Smooth muscle cell (in vitro differentiated cells): ENCODE data around the gene FFAR2. TPM values are rescaled to one million over a fixed set of nuclear protein-coding genes. Genes with fewer than 3 reads are reported as not detected.

Experiments used
- DNase-seq: peaks from one replicate; lab custom pipeline; 2025; ENCODE audit not compliant: unreplicated experiment; lab: John Stamatoyannopoulos, UW
- H2AFZ ChIP-seq: fragments of 200-600 bp; sonication (generic); 2 replicates; pipeline ENCODE4 v1.6.0; 2016; ENCODE audit warnings: antibody characterized with exemption, low read depth, mild to moderate bottlenecking
- H3F3A ChIP-seq: fragments of 200-600 bp; sonication (generic); 2 replicates; pipeline ENCODE4 v1.6.0; 2017; ENCODE audit warnings: antibody characterized with exemption, low read depth
- H3K27ac ChIP-seq: fragments of 200-600 bp; sonication (generic); 2 replicates; pipeline ENCODE4 v1.5.1; 2016; ENCODE audit warnings: low read depth, mild to moderate bottlenecking
- H3K27me3 ChIP-seq: fragments of 200-600 bp; sonication (generic); 2 replicates; pipeline ENCODE4 v1.6.1; 2016; ENCODE audit warnings: low read depth, mild to moderate bottlenecking
- H3K36me3 ChIP-seq: fragments of 200-600 bp; sonication (generic); 2 replicates; pipeline ENCODE4 v1.5.1; 2016; ENCODE audit warnings: low read depth
- H3K4me1 ChIP-seq: fragments of 200-600 bp; sonication (generic); 2 replicates; pipeline ENCODE4 v1.5.1; 2016; ENCODE audit warnings: low read depth
- H3K4me2 ChIP-seq: fragments of 200-600 bp; sonication (generic); 2 replicates; pipeline ENCODE4 v1.6.0; 2016; ENCODE audit warnings: mild to moderate bottlenecking
- H3K4me3 ChIP-seq: fragments of 200-600 bp; sonication (generic); 2 replicates; pipeline ENCODE4 v1.5.1; 2016; ENCODE audit warnings: mild to moderate bottlenecking
- H3K79me2 ChIP-seq: fragments of 200-600 bp; sonication (generic); 2 replicates; pipeline ENCODE4 v1.6.0; 2016; ENCODE audit warnings: low read depth, mild to moderate bottlenecking
- H3K9ac ChIP-seq: fragments of 200-600 bp; sonication (generic); 2 replicates; pipeline ENCODE4 v1.6.0; 2016; ENCODE audit warnings: low read depth
- H3K9me3 ChIP-seq: fragments of 200-600 bp; sonication (generic); replicated peaks from 2 replicates; pipeline ENCODE4 v1.5.1; 2016; ENCODE audit warnings: low read depth
- H4K20me1 ChIP-seq: fragments of 200-600 bp; sonication (generic); 2 replicates; pipeline ENCODE4 v1.6.0; 2016; ENCODE audit warnings: low read depth
- WGBS: methylation state at CpG from one replicate; pipeline ENCODE4 v1.1.7; 2016; ENCODE audit warnings: low lambda C conversion rate; 5-methylcytosine and 5-hydroxymethylcytosine counted together
- polyA plus RNA-seq: library from polyadenylated mRNA; unstranded; fragments of >200 nt; fragmentation: Nextera tagmentation; extraction: Ambion mirVana; gene quantifications from 2 replicates; pipeline ENCODE4 v1.2.1, GENCODE V29; 2016
- total RNA-seq: library from RNA; depleted of rRNA; stranded (reverse); fragments of >200 nt; gene quantifications from 2 replicates; pipeline ENCODE4 v1.2.3, GENCODE V29; 2014
- TF ChIP-seq, protein P1 (sequence below): fragments of 200-600 bp; sonication (generic); IDR thresholded peaks from 2 replicates; pipeline ENCODE4 v1.5.1; 2017; ENCODE audit warnings: borderline replicate concordance, mild to moderate bottlenecking, antibody characterized with exemption; ENCODE audit not compliant: insufficient read depth, poor library complexity, severe bottlenecking

The FFAR2 gene
- total and polyA plus RNA-seq, 2 experiments from 2014 or later = not detected

DNA sequence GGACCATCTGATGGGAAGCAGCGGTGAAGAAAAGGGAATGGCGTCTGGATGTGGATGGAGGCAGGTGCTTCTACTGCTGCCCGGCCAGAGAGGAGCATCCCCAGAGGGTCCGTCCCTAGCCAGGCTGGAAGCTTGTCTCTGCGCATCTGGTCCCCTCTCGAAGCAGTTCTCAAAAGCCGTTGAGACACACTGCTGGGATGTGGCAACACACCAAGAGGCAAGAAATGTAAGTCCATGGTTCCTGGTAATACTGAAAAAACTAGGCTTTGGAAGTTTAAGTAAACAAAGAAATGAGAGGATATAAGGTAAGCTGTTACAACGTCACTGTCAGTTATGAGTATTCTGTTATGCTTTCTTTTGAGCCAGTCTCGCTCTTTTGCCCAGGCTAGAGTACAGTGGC, 15.1 kb upstream of the FFAR2 start:
- DNase-seq = no peak
- Histone ChIP-seq H3F3A (peaks cover 6% of the 10 kb centered on the region), H3K9ac (no peak overlapping the region), H3K36me3 (no peaks in the 10 kb centered on the region), H3K4me1 (peaks cover 7% of the 10 kb centered on the region), H3K79me2 (no peaks in the 10 kb centered on the region), H4K20me1 (no peaks in the 10 kb centered on the region), H3K27me3 (no peaks in the 10 kb centered on the region), H3K9me3 (no peaks in the 10 kb centered on the region), H3K27ac (no peak overlapping the region), H3K4me3 (no peak overlapping the region), H2AFZ (no peak overlapping the region), H3K4me2 (no peak overlapping the region)
- WGBS = 92% methylated on average over 9 of the region's 9 CpGs
- TF ChIP-seq, protein P1, sequence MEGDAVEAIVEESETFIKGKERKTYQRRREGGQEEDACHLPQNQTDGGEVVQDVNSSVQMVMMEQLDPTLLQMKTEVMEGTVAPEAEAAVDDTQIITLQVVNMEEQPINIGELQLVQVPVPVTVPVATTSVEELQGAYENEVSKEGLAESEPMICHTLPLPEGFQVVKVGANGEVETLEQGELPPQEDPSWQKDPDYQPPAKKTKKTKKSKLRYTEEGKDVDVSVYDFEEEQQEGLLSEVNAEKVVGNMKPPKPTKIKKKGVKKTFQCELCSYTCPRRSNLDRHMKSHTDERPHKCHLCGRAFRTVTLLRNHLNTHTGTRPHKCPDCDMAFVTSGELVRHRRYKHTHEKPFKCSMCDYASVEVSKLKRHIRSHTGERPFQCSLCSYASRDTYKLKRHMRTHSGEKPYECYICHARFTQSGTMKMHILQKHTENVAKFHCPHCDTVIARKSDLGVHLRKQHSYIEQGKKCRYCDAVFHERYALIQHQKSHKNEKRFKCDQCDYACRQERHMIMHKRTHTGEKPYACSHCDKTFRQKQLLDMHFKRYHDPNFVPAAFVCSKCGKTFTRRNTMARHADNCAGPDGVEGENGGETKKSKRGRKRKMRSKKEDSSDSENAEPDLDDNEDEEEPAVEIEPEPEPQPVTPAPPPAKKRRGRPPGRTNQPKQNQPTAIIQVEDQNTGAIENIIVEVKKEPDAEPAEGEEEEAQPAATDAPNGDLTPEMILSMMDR = no peak

DNA sequence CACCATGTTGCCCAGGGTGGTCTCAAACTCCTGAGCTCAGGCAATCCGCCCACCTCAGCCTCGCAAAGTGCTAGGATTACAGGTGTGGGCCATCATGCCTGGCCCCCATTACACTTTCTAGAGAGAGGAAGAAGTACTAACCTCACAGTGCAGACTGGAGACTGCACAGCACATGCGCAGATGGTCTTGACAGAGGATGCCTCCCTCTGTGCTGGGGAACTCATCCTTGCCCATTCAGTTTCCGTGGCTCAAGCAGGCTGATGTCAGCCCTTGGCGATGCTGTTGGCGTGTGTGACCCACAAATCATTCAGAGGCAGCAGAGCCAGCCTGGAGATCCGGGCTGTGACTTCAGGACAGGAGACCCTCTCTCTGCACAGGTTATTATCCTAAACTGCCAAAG, 14.6 kb upstream of the FFAR2 start:
- no peaks in the 10 kb centered on the region for H3K9me3 ChIP-seq
- no peak for DNase-seq
- no peak overlapping the region for H3K4me2 ChIP-seq
- no peak overlapping the region for H3K27ac ChIP-seq
- no peaks in the 10 kb centered on the region for H3K79me2 ChIP-seq
- H3K4me1 ChIP-seq = peaks cover 7% of the 10 kb centered on the region
- no peak overlapping the region for H3K9ac ChIP-seq
- no peak overlapping the region for H3K4me3 ChIP-seq
- WGBS = 92% methylated on average over 7 of the region's 7 CpGs
- no peaks in the 10 kb centered on the region for H4K20me1 ChIP-seq
- no peaks in the 10 kb centered on the region for H3K36me3 ChIP-seq
- TF ChIP-seq, protein P1 = no peak
- H3K27me3 ChIP-seq = no peaks in the 10 kb centered on the region
- H2AFZ ChIP-seq = no peak overlapping the region
- H3F3A ChIP-seq = peaks cover 6% of the 10 kb centered on the region

DNA sequence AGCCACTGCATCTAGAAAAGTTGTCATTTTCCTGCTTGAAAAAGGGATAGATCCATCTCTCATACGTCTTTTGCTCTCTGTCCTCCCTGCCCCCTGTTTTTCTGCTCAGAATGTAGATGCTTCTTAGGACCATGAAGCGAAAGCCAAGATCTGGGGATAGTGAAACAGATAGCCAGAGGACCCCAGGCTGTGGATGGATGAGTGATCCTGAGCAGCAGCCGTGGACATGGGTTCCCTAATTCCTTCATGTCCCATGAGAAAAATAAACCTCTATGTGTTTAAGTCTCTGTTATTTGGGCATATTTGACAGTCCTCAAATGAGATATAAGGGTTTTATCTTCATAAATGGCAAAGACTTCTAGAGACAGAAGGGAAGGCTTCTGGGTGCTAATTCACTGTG, 12.2 kb upstream of the FFAR2 start:
- H3K4me2 ChIP-seq = peak overlapping the region; percentile 65
- no peaks in the 10 kb centered on the region for H3K27me3 ChIP-seq
- H3K4me3 ChIP-seq = no peak overlapping the region
- H3K9ac ChIP-seq = no peak overlapping the region
- no peaks in the 10 kb centered on the region for H3K36me3 ChIP-seq
- H3K9me3 ChIP-seq = no peaks in the 10 kb centered on the region
- DNase-seq = no peak
- H4K20me1 ChIP-seq = no peaks in the 10 kb centered on the region
- peaks cover 7% of the 10 kb centered on the region for H3K4me1 ChIP-seq
- 70% methylated on average over 3 of the region's 3 CpGs for WGBS
- peak overlapping the region; percentile 70 for H3K27ac ChIP-seq
- peaks cover 6% of the 10 kb centered on the region for H3F3A ChIP-seq
- TF ChIP-seq, protein P1 = no peak
- no peaks in the 10 kb centered on the region for H3K79me2 ChIP-seq
- H2AFZ ChIP-seq = no peak overlapping the region
